Cerebellar cortex (tissue), 1 donor: ENCODE data around the gene NEK9.
"Not testable (repeated sequence)": the region's sequence is repeated elsewhere in the genome, so short reads cannot be mapped to it uniquely, and the experiment has no call there.

ENCODE experiments used
- DNase-seq: peaks from one replicate; pipeline ENCODE4 v3.0.0-alpha.2; 2015; ENCODE audit warnings: low spot score

The NEK9 gene

DNA sequence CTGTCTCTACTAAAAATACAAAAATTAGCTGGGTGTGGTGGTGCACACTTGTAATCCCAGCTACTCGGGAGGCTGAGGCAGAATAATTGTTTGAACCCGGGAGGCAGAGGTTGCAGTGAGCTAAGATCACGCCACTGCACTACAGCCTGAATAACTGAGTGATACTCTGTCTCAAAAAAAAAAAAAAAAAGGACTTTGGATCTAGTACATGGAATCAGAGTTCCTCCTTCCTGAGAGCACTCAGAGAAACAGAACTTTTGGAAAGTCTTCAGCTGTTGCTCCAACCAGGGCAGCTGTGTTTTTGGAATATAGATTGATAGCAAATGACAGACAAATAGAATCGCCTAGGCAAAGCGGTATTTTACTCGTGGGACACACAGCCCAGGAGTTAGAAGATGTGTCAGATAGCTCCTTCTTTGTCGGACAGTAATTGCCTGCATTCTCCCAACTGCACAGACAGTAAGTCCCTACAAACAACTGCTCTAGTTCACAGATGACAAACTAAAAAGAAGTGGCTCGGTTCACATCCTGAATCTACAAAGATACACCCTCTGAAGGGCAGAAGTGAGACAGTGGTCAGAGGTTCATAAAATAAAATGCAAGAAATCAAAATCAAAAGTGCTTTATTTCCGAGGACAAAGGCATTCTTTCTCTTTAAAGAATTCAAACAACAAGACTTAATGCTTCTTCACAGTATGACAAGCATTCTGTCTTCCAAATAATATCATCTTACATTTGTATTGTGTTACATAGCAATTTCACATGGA lies 17.1 kb upstream of the NEK9 start:
- no peak for DNase-seq

DNA sequence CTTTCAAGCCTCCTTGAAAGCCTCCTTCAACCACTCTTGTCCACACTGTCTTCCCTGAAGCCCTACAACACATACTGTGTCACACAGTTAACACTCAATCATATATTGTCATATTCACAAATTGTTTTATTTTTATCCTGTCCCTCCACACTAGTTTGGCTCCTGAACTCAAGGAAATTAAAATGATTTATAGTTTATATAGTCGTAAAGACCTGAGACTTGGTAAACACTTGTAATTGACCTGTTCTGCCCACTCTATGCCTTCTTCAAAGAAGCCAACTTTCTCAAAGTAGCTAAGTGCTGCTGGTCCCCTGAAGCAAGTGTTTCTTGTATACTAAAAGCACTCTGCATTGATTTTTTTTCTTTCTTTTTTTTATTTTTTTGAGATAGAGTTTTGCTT lies 15.6 kb upstream of the NEK9 start:
- no peak for DNase-seq

DNA sequence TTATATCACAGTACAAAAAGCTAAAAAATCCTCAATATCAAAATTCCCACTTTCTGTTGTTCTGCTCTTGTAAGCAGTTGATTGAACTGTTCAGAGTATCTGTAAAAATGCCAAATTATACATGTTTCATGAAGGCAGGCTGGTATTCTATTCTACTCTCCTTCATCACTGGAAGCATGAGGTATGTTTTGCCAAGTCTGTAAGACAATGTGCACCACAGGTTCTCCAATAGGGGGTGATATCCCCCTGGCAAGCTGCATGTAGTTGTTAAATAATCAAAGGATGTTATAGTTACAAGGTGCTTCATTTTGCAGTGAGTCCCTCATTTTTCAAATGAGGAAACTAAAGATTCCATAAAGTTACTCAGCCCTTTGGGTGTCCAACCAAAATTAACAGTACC lies 15.1 kb upstream of the NEK9 start:
- DNase-seq = peak; percentile 39

DNA sequence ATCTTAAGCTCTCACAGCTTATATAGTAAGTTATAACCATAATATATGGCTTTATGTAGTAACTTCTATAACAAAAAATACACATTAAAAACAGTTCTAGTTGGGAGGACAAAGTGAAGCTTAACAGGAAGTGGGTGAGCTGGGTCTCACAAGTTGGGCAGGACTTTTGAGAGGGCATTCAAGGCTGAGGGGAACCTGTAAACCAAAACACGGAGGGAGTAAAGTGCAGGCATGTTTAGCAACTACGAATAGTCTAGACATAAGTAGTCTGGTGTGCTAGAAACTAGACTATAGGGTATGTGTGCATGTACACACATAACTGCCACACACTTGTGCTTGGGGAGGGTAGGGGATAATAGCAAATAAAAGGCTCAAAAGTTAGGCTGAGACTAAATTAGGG lies 14.2 kb upstream of the NEK9 start:
- no peak for DNase-seq

DNA sequence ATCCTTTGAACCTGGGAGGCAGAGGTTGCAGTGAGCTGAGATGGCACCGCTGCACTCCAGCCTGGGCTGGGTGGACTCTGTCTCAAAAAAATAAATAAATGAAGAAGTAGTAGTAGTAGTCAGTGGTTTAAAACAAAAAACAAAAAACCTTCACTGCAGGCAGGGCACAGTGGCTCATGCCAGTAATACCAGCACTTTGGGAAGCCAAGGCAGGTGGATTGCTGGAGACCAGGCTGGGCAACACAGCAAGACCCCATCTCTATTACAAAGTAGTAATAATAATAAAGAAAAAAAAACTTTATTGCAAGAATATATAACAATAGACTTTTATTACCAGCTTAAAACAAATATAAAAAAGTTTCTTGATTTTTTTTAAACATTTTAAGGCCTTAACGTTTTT lies 13.8 kb upstream of the NEK9 start:
- DNase-seq = no peak

DNA sequence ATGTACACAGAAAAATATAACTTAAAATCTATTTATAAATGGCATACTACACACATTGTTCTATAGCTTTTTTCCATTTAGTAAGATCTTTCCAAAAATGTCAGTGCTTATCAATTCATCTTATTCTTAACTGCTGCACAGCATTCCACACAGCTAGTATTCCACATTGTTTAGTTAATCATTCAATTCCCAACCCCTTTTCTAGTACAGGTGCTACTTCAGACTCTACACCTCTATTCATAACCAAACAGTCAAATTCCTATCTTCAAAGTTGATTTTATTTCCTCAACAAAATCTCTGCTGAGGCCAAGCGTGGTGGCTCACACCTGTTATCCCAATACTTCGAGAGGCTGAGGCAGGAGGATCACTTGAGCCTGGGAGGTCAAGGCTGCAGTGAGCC lies 12.3 kb upstream of the NEK9 start:
- DNase-seq = no peak

DNA sequence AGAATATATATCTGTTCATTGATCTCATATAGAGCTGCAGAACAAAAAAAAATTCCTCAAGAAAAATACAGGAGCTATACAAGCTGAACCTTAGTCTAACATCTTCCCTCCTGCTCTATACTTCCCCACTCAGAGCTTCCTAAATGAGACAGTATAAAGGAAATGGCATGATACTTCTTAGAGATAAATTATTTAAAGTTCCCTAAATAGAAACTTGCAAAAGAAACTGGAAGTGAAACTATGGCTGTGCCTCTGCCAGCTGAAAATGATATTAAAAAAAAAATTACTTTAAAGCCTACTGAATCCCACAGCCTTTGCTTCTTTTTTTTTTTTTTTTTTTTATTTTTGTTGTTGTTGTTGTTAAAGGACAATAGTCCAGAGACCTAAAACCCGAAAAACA lies 11.6 kb upstream of the NEK9 start:
- DNase-seq = no peak

DNA sequence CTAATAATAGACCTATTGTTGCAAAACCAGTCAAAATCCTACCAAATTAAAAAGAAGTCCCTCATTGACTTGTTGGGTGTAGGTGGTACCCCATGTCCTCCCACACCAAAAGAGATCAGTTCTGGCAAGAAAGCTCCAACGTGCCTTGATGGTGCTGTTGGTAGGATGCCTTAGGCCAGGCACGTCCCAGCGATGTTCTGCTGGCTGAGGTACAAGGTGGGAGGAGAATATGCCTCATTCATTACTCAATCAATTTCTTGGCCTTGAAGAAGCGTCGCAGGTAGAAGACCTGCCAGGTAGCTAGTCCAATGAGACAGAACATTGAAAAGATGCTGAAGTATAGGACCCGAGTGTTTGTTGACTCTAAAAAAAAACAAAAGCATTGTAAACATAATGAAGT lies 7.8 kb upstream of the NEK9 start:
- no peak for DNase-seq

DNA sequence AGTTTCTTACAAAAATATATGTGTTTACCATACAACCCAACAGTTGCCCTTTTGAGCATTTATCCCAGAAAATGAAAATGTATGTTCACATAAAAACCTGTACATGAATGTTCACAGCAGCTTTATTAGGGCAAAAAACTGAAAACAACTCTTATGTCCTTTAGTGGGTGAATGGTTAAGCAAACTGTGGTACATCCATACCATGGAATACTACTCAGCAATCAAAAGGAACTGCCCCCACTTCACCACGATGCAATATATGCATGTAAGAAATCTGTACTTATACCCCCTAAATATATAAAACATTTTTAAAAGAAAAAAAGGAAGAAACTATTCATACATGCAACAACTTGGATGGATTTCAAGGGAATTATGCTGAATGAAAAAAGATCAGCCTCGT lies 6.7 kb upstream of the NEK9 start:
- DNase-seq = no peak

DNA sequence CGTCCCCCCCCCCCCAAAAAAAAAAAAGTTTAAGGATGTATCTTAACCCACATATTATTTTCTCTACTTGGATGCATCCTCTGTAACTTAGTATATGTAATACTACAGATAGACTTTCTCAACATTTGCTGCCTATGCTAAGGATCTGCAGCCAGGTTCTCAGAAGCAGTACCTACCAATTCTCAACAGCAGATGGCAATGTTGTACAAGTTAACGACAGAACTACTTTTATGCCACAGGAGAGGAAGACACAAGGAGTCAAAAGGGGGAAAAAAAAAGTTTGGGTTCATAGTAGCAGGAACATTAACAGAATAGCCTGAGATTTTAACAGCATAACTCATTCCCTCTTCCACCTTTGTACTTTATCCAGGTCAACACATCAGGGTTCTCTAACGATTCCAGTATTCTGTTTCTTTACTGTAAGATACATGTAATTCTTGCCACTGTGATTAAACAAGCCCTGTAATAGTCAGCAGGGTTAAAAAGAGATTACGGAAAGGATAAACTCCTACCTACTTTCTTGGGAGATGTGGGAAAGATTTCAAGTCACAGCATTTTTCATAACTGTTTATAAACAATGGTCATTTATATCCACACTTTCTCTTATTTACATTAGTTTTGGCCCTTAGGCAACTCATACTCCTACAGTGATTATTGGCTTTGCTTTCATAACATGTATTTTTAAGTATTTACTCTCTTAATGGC lies 5.7 kb upstream of the NEK9 start:
- peak; percentile 87 for DNase-seq

DNA sequence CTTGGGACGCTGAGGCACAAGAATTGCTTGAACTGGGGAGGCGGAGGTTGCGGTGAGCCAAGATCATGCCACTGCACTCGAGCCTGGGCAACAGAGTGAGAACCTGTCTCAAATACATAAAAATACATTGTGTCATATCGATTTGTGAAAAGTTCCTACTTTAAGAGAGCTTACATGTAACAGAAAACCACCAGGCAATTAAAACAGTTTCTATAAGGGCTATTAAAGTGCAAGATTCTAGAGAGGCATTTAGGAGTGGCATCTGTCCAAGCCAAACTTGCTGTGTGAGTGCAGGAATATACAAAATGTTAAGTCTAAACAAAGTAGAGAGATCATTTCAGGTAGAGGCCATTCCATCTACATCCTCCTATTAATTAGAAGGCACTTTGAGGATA lies 1.7 kb upstream of the NEK9 start:
- no peak for DNase-seq

DNA sequence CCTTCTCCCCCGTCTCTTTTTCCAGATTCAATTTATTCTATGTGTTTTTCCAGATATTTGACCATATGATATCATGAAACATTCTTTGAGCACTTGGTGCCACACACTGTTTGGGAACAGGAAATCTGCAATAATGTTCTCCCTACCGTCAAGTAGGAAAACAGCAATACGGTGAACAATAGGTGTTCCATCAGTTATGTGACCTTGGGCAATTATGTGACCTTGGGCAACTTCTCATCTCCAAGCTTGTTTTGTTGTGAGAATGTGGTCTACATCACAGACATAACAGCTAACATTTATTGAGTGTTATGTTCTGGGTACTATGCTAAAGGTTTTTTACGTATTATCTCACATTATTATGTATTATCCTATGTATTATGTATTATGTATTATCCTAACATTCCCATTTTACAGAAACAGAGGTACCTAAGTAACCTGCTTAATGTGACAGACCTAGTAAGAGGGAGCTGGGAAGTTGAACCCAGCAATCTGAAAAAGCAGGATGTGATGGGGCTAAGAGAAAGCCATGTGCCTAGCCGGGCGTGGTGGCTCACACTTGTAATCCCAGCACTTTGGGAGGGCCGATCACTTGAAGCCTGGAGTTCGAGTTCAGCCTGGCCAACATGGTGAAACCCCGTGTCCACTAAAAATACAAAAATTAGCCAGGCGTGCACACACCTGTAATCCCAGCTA lies 1.2 kb upstream of the NEK9 start:
- no peak for DNase-seq

DNA sequence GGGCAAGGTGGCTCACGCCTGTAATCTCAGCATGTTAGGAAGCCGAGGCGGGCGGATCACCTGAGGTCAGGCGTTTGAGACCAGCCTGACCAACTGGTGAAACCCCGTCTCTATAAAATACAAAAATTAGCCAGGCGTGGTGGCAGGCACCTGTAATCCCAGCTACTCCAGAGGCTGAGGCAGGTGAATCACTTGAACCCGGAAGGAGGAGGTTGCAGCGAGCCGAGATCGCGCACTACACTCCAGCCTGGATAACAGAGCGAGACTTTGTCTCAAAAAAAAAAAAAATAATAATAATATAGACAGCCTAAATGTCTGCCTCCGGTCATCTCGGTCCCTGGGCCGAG lies 599 bp upstream of the NEK9 start:
- DNase-seq = not testable (repeated sequence)

DNA sequence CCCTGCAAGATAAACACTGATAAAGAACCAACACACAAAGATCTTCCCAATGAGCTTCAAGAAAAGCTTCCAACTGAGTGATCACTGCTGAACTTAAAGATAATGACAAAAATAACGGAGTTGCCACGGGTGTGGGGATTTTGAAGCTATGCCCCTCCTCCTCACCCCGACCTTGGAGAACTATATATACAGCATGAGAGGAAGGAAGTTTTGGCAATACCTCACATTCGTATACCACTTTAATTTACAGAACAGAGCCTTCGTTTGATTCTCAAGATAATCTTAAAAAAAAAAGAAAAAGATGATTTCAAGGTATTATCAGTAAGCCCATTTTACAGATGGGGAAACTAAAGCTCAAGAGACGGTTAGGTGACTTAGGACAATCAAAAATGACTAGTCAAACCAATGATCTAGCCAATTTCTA lies 715 bp downstream of the NEK9 start:
- DNase-seq = no peak

DNA sequence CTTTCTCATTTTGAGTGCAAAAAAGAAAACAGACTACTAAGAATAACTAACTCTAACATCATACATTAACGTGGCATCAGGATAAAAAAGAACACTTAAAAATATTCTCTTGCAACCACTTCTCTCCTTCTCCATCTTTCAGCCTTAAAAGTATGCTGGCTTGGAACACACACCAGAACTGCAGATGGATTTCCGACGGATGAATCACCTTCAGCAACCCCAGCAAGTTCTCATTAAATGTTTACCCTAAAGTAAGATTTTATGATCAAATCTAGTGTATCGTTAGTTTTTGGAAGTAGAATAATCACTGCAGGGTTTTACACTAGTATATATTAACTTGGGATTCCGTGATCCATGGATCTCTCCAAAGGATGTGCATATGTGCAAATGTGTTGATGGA lies 1.2 kb downstream of the NEK9 start:
- no peak for DNase-seq

DNA sequence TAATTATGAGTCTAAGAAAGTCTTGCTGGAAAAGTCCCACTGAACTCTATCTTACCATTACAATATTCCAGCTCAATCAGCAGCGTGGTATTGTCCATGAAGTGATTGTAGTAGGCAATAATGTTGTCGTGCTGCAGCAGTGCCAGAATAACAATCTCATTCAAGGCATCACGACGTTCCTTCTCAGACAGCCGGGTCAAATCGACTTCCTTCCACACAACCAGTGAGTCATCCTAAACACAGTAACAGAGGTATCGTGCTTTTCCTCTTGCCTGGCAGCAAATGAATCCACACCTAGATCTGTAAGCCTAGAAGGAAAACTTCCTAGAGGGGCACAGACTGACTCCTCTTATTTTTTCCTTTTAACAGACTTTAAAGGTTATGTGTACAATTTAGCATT lies 2.9 kb downstream of the NEK9 start:
- DNase-seq = no peak

DNA sequence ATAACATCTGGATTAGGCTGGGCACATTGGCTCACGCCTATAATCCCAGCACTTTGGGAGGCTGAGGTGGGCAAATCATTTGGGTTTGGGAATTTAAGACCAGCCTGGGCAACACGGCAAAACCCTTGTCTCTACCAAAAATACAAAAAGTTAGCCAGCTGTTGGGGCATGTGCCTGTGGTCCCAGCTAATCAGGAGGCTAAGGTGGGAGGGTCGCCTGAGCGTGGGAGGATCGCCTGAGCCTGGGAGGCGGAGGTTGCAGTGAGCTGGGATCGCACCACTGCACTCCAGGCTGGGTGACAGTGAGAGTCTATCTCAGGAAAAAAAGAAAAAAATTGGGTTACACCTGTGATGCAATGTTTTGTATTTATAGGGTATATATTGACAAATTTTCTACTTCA lies 5.3 kb downstream of the NEK9 start:
- DNase-seq = no peak

DNA sequence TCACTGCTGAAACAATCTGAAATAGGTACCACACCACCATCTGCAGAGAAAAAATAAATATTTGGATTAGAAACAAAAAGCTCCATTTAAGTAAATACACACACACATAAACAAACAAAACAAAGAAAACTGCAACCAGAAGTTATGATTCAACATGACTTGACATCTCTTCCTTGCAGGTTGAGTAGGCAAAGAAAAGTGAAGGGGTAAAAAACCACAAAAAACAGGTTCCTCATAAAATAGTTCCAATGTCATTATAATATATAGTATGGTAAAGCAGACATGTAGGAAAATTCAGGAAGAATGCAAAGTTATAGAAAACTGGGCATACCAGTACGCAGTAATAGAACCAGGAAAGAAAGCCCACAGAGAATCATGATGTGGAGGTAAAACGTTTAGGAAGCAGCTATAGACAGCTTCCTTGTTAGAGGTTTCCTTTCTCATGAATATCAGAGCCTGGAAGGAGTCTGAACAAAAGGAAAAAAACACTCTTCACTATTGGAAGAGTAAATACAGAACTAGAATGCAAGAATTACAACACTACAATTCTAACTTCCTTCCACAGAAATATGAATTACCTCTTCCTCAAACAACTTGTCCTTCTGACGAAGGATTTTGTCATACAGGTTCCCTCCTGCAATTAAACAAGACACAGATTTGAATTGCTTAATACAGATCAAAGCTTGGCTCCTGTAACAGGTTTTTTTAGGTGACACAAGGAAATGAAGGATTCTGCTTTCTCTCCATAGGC lies 6.1 kb downstream of the NEK9 start:
- DNase-seq = no peak

DNA sequence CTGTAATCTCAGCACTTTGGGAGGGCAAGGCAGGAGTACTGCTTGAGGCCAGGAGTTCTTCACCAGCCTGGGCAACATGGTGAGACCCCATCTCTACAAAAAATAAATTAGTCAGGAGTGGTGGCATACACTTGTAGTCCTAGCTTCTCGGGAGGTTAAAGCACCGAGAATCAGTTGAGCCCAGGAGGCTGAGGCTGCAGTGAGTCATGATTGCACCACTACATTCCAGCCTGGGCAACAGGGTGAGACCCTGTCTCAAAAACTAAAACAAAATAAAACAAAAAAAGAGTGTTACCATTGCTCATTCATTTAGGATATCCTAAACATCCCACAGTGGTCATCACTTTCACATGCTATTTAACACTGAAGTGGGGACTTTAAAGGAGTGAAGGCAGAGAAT lies 7.8 kb downstream of the NEK9 start:
- DNase-seq = no peak

DNA sequence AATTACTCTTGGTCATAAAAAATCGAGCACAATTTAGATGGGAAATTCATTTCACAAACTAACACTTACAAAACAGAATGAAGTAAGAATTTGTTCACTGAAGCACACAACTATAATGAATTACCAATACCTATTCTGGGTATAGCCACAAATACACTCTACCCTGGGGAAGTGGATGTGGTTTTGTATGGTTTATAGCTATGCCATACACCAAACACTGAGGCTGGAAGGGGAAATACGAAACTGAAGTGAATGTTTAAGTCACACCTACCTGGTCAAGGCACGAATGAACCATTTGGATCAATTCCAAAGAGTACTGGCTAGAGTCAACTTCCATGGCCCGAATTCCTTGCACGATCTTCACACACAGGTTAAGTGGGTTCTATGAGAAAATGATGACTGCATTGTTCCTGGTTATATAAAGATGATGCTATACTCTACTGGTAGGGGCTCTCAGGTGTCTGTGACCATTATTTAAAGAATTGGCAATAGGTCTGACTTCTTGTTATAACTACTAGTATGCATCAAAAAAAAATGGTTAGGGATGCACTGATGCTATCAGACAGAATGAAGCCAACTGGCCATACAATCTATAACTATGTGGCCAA lies 12.8 kb downstream of the NEK9 start:
- no peak for DNase-seq

DNA sequence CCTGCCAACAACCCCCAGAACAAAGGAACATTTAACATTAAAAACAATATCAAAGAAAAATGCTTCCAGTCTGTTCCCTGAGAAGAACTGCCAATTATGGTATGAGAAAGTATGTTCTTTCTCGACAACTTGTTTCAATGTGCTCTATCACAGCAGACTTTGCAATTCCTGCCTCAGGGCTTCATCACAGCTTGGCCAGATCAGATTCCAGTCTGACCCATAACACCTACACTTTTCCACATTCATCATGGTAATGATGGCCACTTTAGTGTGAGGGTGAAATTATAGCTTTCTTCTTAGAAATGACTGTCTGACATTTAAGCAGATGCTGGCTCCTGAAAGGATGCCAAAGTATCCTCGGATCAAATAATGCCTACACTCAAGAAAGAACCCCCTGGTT lies 17.0 kb downstream of the NEK9 start:
- DNase-seq = no peak

DNA sequence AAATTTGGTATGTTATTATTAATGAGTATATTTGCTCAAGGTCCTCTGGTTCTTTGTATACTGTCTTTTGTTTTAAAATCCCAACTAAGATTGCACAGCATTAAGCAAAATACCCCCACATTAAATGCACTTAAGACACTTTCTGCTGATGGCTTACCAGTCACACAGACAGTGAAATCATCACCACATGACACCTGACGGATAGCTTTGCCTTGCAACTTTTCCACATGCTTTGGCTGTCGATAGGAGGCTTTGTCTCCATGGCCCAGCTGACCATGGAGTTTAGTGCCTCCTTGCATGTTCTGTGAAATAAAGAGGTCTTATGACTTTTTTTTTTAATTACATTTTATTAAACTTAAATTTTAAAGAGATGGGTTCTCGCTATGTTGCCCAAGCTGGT lies 19.7 kb downstream of the NEK9 start:
- no peak for DNase-seq
